Fibroblast of lung (primary cell): ENCODE data around the gene BDH1.
"Not testable (repeated sequence)": the region's sequence is repeated elsewhere in the genome, so short reads cannot be mapped to it uniquely, and the experiment has no call there.

Experiments
- CTCF ChIP-seq, 2 donors: IDR thresholded peaks in 1 of 2; conservative IDR thresholded peaks in 1 of 2; 1 replicate in 1 of 2; 2 replicates in 1 of 2; pipeline ENCODE4 v1.5.1; 2011 to 2012; ENCODE audit warnings: low read length in 2 of 2, control low read depth in 1 of 2, inconsistent platforms in 1 of 2, low read depth in 1 of 2, mild to moderate bottlenecking in 1 of 2
- EZH2 ChIP-seq: IDR thresholded peaks from 2 replicates; pipeline ENCODE4 v1.5.1; 2012; ENCODE audit warnings: low read length, control low read depth, mild to moderate bottlenecking; ENCODE audit errors: missing control alignments

- not testable (repeated sequence) for TF ChIP-seq CTCF (conservative IDR thresholded peaks at IDR 0.05 in 1 of 2, IDR thresholded peaks at IDR 0.05 in 1 of 2; ENCODE audit: low read depth in 1 of 2, low read length in 2 of 2); EZH2
These were observed 16.1 kb upstream of the BDH1 start for GRCh38 chr3:197571880-197572172.
